Skeletal muscle satellite cell (primary cell): ENCODE data around the gene POU6F2.
"Not testable (repeated sequence)": the region's sequence is repeated elsewhere in the genome, so short reads cannot be mapped to it uniquely, and the experiment has no call there.

Experiments
- H3K27me3 ChIP-seq: 2 replicates; pipeline ENCODE4 v1.7.0; 2013; ENCODE audit warnings: low read length; ENCODE audit not compliant: control insufficient read depth, insufficient read depth
- H3K36me3 ChIP-seq: 2 replicates; pipeline ENCODE4 v1.7.0; 2013; ENCODE audit warnings: mild to moderate bottlenecking, control low read depth, low read length; ENCODE audit not compliant: insufficient read depth
- H3K4me1 ChIP-seq: 2 replicates; pipeline ENCODE4 v1.7.0; 2013; ENCODE audit warnings: low read length; ENCODE audit not compliant: control insufficient read depth, insufficient read depth
- H3K4me2 ChIP-seq: 2 replicates; pipeline ENCODE4 v1.7.0; 2013; ENCODE audit warnings: mild to moderate bottlenecking, low read length
- H3K4me3 ChIP-seq: 2 replicates; pipeline ENCODE4 v1.7.0; 2013; ENCODE audit warnings: low read length
- H3K9ac ChIP-seq: 2 replicates; pipeline ENCODE4 v1.7.0; 2013; ENCODE audit warnings: mild to moderate bottlenecking, low read depth, low read length, moderate library complexity
- H3K9me3 ChIP-seq: replicated peaks from 2 replicates; pipeline ENCODE4 v1.7.0; 2013; ENCODE audit warnings: mild to moderate bottlenecking, control low read depth, low read length

POU6F2 gene

GRCh38 chr7:39367451-39367850, 389.7 kb downstream of the POU6F2 start:
- H3K4me2 ChIP-seq = no peak overlapping the region
- no peaks in the 10 kb centered on the region for H3K36me3 ChIP-seq
- H3K27me3 ChIP-seq = no peaks in the 10 kb centered on the region
- no peaks in the 10 kb centered on the region for H3K4me1 ChIP-seq
- H3K9ac ChIP-seq = no peak overlapping the region
- no peaks in the 10 kb centered on the region for H3K9me3 ChIP-seq
- no peak overlapping the region for H3K4me3 ChIP-seq

- no peak overlapping the region for H3K4me2 ChIP-seq
- no peaks in the 10 kb centered on the region for H3K27me3 ChIP-seq
- H3K9me3 ChIP-seq = no peaks in the 10 kb centered on the region
These were observed 390.2 kb downstream of the POU6F2 start for GRCh38 chr7:39367943-39368342.

GRCh38 chr7:39372383-39372782, 394.7 kb downstream of the POU6F2 start:
- Histone ChIP-seq H3K4me3 (no peak overlapping the region), H3K9me3 (no peaks in the 10 kb centered on the region), H3K4me2 (no peak overlapping the region), H3K4me1 (no peaks in the 10 kb centered on the region), H3K36me3 (no peaks in the 10 kb centered on the region), H3K27me3 (peaks cover 6% of the 10 kb centered on the region), H3K9ac (no peak overlapping the region)

More at GRCh38 chr7:39367943-39368342, 390.2 kb downstream of the POU6F2 start:
- Histone ChIP-seq H3K9ac (no peak overlapping the region), H3K36me3 (no peaks in the 10 kb centered on the region), H3K4me3 (no peak overlapping the region), H3K4me1 (no peaks in the 10 kb centered on the region)

- no peak overlapping the region for H3K4me2 ChIP-seq
- H3K9ac ChIP-seq = no peak overlapping the region
- no peaks in the 10 kb centered on the region for H3K9me3 ChIP-seq
- no peak overlapping the region for H3K4me3 ChIP-seq
- no peaks in the 10 kb centered on the region for H3K36me3 ChIP-seq
- H3K27me3 ChIP-seq = peaks cover 13% of the 10 kb centered on the region
- no peaks in the 10 kb centered on the region for H3K4me1 ChIP-seq
These were observed 396.8 kb downstream of the POU6F2 start for GRCh38 chr7:39374436-39375040.

GRCh38 chr7:39375047-39375873, 397.6 kb downstream of the POU6F2 start:
- no peak overlapping the region for H3K4me3 ChIP-seq
- H3K4me2 ChIP-seq = no peak overlapping the region
- no peaks in the 10 kb centered on the region for H3K4me1 ChIP-seq
- H3K27me3 ChIP-seq = peaks cover 13% of the 10 kb centered on the region
- H3K36me3 ChIP-seq = no peaks in the 10 kb centered on the region
- H3K9me3 ChIP-seq = no peaks in the 10 kb centered on the region
- H3K9ac ChIP-seq = no peak overlapping the region

DNA sequence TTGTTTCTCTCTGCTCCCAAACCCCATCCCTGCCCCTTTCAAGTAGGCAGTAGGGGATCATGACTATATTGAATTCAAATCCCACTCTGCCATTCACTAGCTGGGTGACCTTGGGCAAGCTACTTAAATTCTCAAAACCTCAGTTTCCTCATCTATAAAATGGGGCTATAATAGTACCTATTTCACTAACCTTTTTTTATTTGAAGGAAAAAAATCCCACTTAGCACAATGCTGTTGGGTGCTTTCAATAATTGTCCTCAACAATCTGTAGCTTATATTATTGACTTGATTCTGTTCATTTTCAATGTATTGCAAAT, 398.1 kb downstream of the POU6F2 start:
- Histone ChIP-seq H3K4me2 (no peak overlapping the region), H3K36me3 (no peaks in the 10 kb centered on the region), H3K4me3 (no peak overlapping the region), H3K9ac (no peak overlapping the region), H3K4me1 (no peaks in the 10 kb centered on the region), H3K27me3 (peaks cover 13% of the 10 kb centered on the region), H3K9me3 (no peaks in the 10 kb centered on the region)

DNA sequence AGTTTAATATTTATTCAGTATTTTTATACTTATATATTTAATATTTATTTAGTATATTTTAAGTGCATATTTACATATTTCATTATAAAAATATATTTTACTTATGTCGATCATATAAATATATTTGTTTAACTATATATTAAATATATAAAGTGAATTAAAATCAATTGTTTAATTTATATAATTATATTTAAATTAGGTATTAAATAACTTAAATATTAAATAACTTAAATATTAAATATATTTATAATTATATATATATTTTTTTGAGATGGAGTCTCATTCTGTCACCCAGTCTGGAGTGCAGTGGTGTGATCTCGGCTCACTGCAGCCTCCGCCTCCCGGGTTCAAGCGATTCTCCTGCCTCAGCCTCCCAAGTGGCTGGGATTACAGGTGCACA, 399.2 kb downstream of the POU6F2 start:
- not testable (repeated sequence) for H3K4me3 ChIP-seq, H3K4me2 ChIP-seq, H3K4me1 ChIP-seq, H3K36me3 ChIP-seq, H3K9me3 ChIP-seq, H3K9ac ChIP-seq
- peaks cover 13% of the 10 kb centered on the region for H3K27me3 ChIP-seq

DNA sequence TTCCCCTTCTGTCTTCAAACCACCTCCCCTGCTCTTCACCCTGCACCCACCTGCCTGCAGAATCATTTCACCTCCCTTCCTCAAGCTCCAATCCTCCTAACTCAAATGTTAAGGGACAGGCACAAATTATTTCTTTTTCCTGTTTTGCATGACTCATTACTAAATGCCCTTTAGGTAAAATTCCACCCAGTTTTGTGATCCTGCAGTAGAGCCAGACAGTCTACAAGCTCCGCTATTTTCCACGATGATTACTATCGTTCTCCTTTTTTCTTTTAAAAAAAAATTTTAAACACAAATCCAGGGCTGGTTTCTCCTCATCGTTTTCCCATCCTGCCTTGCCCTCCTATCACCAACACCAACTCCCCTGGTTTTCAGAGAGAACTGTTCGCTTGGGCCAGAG, 401.7 kb downstream of the POU6F2 start:
- Histone ChIP-seq H3K27me3 (peaks cover 12% of the 10 kb centered on the region), H3K36me3 (no peaks in the 10 kb centered on the region), H3K4me2 (no peak overlapping the region), H3K4me3 (no peak overlapping the region), H3K9ac (no peak overlapping the region), H3K4me1 (peaks cover 4% of the 10 kb centered on the region), H3K9me3 (no peaks in the 10 kb centered on the region)

DNA sequence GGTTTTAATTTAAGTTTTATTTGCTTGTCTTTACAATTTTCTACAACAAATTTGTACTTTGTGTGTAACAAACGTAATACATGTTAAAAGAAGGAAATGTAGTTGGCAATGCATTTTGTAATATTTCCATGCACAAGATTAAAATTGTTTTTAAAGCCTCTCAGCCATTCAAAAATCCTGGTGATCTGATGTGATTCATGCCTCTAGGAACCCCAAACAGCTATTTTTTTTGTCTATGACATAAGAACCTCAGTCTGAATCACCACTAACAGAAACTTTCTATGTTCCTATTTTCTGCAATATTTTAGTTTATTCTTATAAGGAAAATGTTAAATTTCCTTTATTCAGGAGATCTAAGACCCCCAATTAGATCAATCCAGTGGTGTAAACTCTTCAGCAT, 405.4 kb downstream of the POU6F2 start:
- Histone ChIP-seq H3K4me2 (no peak overlapping the region), H3K27me3 (peaks cover 5% of the 10 kb centered on the region), H3K9me3 (no peaks in the 10 kb centered on the region), H3K4me3 (no peak overlapping the region), H3K4me1 (peaks cover 4% of the 10 kb centered on the region), H3K9ac (no peak overlapping the region), H3K36me3 (no peaks in the 10 kb centered on the region)

GRCh38 chr7:39384386-39384785, 406.7 kb downstream of the POU6F2 start:
- Histone ChIP-seq H3K36me3 (no peaks in the 10 kb centered on the region), H3K4me2 (no peak overlapping the region), H3K27me3 (no peaks in the 10 kb centered on the region), H3K4me1 (peaks cover 4% of the 10 kb centered on the region), H3K4me3 (no peak overlapping the region), H3K9ac (no peak overlapping the region), H3K9me3 (no peaks in the 10 kb centered on the region)

- H3K4me1 ChIP-seq = peaks cover 4% of the 10 kb centered on the region
- peaks cover 6% of the 10 kb centered on the region for H3K27me3 ChIP-seq
- no peak overlapping the region for H3K9ac ChIP-seq
- no peak overlapping the region for H3K4me2 ChIP-seq
- no peak overlapping the region for H3K4me3 ChIP-seq
- no peaks in the 10 kb centered on the region for H3K36me3 ChIP-seq
- no peaks in the 10 kb centered on the region for H3K9me3 ChIP-seq
These were observed 409.0 kb downstream of the POU6F2 start for GRCh38 chr7:39386718-39387117.

- Histone ChIP-seq H3K9me3 (no peaks in the 10 kb centered on the region), H3K9ac (no peak overlapping the region), H3K27me3 (peaks cover 18% of the 10 kb centered on the region), H3K4me2 (no peak overlapping the region), H3K4me3 (no peak overlapping the region), H3K4me1 (no peaks in the 10 kb centered on the region), H3K36me3 (no peaks in the 10 kb centered on the region)
These were observed 414.4 kb downstream of the POU6F2 start for GRCh38 chr7:39392151-39392550.
